Measurements from ENCODE around the gene ARHGEF6. TPM values are rescaled to one million over a fixed set of nuclear protein-coding genes. Genes with fewer than 3 reads are reported as not detected.

Gene ARHGEF6
- total RNA-seq, 4 donors from 2014 or later, result 0.61 to 10.5 (median 2.9) TPM

DNA sequence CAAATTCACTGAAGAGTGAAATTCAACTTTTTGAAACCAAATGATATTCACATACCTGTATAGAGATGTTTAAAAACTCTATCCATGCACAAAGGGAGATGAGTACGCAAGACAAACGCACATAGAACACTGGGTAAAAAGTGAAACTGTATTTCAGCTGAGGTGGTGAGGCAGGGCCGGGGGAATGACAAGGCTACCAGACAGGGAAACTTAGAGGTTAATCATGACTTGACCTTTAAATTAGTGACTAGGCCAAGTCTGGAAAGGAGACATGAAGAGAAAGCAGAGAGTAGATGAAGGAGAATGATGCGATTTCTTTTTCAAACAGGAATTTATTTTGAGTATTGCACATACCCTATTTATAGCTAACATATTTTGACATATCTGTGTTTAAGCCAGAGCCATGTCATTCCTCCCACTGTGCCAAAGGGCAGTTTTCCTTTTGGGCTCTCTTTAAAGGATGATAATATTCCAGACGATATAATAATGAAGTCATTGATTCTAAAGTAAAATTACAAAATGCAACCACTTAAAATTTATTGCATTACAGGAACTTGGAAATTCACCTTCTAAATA, 49.4 kb downstream of the ARHGEF6 start:
- intact Hi-C loops (cut with DNase I), result no loop called here
- no peaks in the 10 kb centered on the region for H3K27me3 ChIP-seq
- TF ChIP-seq, protein P1, sequence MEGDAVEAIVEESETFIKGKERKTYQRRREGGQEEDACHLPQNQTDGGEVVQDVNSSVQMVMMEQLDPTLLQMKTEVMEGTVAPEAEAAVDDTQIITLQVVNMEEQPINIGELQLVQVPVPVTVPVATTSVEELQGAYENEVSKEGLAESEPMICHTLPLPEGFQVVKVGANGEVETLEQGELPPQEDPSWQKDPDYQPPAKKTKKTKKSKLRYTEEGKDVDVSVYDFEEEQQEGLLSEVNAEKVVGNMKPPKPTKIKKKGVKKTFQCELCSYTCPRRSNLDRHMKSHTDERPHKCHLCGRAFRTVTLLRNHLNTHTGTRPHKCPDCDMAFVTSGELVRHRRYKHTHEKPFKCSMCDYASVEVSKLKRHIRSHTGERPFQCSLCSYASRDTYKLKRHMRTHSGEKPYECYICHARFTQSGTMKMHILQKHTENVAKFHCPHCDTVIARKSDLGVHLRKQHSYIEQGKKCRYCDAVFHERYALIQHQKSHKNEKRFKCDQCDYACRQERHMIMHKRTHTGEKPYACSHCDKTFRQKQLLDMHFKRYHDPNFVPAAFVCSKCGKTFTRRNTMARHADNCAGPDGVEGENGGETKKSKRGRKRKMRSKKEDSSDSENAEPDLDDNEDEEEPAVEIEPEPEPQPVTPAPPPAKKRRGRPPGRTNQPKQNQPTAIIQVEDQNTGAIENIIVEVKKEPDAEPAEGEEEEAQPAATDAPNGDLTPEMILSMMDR (IDR thresholded peaks at IDR 0.05), result no peak
- no peak for TF ChIP-seq POLR2A (IDR thresholded peaks at IDR 0.05)
- DNase-seq, result no peak
- H3K4me3 ChIP-seq, result no peak overlapping the region
- H3K27ac ChIP-seq, result no peak overlapping the region
- H3K9me3 ChIP-seq, result no peaks in the 10 kb centered on the region
- H3K4me1 ChIP-seq, result no peaks in the 10 kb centered on the region
- WGBS, 2 donors, result 72 to 74% methylated on average over 5 of the region's 5 CpGs
- H3K36me3 ChIP-seq, result no peaks in the 10 kb centered on the region

DNA sequence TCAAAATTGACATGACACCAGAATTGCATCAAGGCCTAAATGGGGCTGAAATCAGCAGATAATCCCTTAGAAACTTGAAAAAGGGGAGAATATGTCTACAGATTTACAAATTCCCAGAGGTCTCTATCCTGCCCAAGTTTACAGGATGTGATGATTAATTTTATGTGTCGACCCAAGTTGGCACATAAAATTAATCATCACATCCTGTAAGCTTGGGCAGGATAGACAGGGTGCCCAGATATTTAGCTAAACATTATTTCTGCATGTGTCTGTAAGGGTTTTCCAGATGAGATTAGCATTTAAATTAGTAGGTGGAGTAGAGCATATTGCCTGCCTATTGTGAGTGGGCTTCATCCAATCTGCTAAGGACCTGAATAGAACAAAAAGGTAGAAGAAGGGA, 52.3 kb downstream of the ARHGEF6 start:
- Histone ChIP-seq H3K4me3 (no peak overlapping the region), H3K27ac (no peak overlapping the region), H3K27me3 (no peaks in the 10 kb centered on the region), H3K9me3 (no peaks in the 10 kb centered on the region), H3K4me1 (no peaks in the 10 kb centered on the region), H3K36me3 (no peaks in the 10 kb centered on the region)
- TF ChIP-seq, protein P1 (IDR thresholded peaks at IDR 0.05), result no peak
- TF ChIP-seq POLR2A (IDR thresholded peaks at IDR 0.05), result no peak
- 31% methylated on average over 1 of the region's 1 CpG; no CpG with 5 or more reads in 1 of the 2 donors for WGBS, 2 donors
- DNase-seq, result no peak
- intact Hi-C loops (cut with DNase I), result no loop called here

DNA sequence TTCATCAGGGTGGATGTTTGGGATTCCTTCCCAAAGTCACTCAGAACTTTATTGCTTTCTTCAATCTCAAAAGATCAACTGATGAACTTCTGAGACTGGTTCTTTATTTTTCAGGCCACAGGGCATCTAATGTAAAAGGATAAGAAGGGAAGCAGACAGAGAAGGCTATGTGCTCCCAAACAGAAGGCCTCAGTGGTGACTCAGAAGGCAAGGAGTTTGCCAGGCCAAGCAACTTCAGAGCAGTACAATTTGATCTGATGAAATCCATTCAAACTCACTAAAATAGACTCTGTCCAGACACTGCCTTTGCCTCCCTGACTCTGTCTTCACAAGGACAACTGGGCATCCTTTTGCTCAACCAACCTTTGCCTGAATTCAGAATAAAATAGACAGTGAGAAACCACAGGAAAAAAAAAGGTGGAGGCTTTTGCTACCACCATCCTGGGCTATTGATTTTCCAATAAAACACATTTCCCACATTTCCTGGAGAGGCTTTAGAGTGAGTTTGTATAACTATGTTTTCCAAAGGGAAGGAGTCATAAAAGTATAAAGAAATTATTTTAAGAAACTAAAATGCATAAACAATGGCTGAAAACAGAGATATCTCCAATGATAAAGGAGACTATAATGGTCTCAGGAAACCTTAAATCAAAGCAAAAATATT, 55.2 kb downstream of the ARHGEF6 start:
- H3K36me3 ChIP-seq, result no peaks in the 10 kb centered on the region
- H3K4me3 ChIP-seq, result no peak overlapping the region
- H3K9me3 ChIP-seq, result no peaks in the 10 kb centered on the region
- H3K27ac ChIP-seq, result no peak overlapping the region
- intact Hi-C loops (cut with DNase I), result no loop called here
- DNase-seq, result no peak
- TF ChIP-seq, protein P1 (IDR thresholded peaks at IDR 0.05), result no peak
- no peak for TF ChIP-seq POLR2A (IDR thresholded peaks at IDR 0.05)
- no peaks in the 10 kb centered on the region for H3K27me3 ChIP-seq
- H3K4me1 ChIP-seq, result no peaks in the 10 kb centered on the region

DNA sequence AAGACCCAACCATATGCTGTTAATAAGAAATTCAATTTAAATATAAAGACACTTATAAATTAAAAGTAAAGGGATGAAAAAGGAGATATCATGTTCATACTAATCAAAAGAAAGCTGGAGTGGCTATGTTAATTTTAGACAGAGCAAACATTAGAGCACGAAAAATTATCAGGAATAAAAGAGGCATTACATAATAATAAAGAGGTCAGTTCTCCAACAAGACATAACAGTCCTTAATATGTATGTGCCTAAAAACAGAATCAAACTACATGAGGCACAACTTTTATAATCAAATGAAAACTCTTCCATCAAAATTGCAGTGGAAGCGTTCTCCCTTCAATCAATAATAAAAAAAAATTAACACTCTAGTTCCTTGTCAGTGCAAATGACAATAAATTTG, 62.6 kb downstream of the ARHGEF6 start:
- H3K4me1 ChIP-seq, result no peaks in the 10 kb centered on the region
- no peaks in the 10 kb centered on the region for H3K27me3 ChIP-seq
- TF ChIP-seq POLR2A (IDR thresholded peaks at IDR 0.05), result no peak
- TF ChIP-seq, protein P1 (IDR thresholded peaks at IDR 0.05), result no peak
- H3K27ac ChIP-seq, result no peak overlapping the region
- no peaks in the 10 kb centered on the region for H3K36me3 ChIP-seq
- WGBS, 2 donors, result 69 to 94% methylated on average over 2 of the region's 2 CpGs
- H3K4me3 ChIP-seq, result no peak overlapping the region
- DNase-seq, result no peak
- no peaks in the 10 kb centered on the region for H3K9me3 ChIP-seq
- intact Hi-C loops (cut with DNase I), result no loop called here

DNA sequence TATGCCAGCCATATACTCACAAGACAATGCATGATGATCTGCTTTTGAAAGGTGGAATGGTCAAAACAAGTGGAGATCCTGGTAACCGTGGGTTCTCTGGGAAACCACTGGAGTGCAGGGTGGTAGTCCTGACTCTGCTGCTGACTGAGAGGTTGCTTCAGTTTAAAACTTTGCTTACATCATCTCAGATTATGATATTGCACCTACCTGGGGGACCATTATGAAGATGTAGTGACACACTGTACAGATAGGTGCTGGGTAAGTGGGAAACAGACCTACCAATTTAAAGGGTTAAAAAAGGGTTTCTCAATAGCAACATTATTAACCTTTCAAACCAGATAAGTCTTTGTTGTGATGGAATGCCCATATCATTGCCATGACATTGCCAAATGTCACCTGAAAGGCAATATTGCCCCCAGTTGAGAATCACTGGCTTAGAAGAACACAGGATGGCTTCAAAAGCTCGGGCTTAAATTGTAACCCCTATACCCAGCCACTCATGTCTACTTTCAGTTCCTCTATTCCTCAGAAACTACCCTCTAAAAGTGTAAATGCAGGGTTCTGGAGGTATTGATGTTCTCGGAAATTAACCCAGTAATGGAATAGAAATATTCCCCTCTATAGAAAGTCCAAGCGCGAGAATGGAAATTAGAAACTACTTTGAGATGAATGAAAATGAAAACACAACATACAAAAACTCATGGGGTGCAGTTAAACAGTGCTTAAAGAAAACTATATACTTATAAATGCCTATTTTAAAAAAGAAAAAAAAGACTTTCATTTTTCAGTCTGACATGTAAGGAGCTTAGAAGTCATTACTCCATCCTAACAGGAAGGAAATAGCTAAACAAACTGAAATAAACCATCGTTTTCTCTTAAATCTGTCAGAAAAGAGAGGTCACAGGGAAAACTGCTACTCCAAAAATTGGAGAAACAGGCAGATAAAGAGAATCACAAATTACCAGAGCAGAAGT, 65.8 kb downstream of the ARHGEF6 start:
- Histone ChIP-seq H3K9me3 (no peaks in the 10 kb centered on the region), H3K27me3 (no peaks in the 10 kb centered on the region), H3K4me1 (peaks cover 0 to 10% (median 6%) of the 10 kb centered on the region in 3 donors), H3K27ac (no peak overlapping the region), H3K36me3 (no peaks in the 10 kb centered on the region), H3K4me3 (no peak overlapping the region)
- intact Hi-C loops (cut with DNase I), result no loop called here
- DNase-seq, result no peak
- TF ChIP-seq, protein P1 (IDR thresholded peaks at IDR 0.05), result no peak
- TF ChIP-seq POLR2A (IDR thresholded peaks at IDR 0.05), result no peak
- 52 to 72% methylated on average over 4 to 6 of the region's 6 CpGs for WGBS, 2 donors
